T-cell (primary cell): ENCODE data around the gene CCDC17. TPM values are rescaled to one million over a fixed set of nuclear protein-coding genes. Genes with fewer than 3 reads are reported as not detected.

Source experiments
- ATAC-seq, 4 experiments: fragments of 200-7000 bp in 3 of 4; fragments of 150-1000 bp in 1 of 4; cut with Tn5 transposase; replicated peaks in 1 of 4; 1 replicate in 3 of 4; 2 replicates in 1 of 4; pipeline ENCODE4 v1.10.0; 2021; ENCODE audit warnings: moderate library complexity in 3 of 4, mild to moderate bottlenecking in 2 of 4, moderate number of reproducible peaks in 1 of 4
- CTCF ChIA-PET, 2 donors: fragments of 300-600 bp; sonication (Branson Sonifier 250); formaldehyde crosslinking; loops; one replicate each; lab custom pipeline; 2022; ENCODE audit warnings: antibody characterized with exemption in 2 of 2; lab: Charles Lee
- POLR2A ChIA-PET, 2 donors: fragments of 300-600 bp; sonication (Branson Sonifier 250); formaldehyde crosslinking; loops; one replicate each; lab custom pipeline; 2022; ENCODE audit warnings: antibody characterized with exemption in 2 of 2; lab: Charles Lee
- DNase-seq, 35 experiments: peaks; one replicate each; pipeline versions ENCODE4 v3.0.0 to v3.0.0-alpha.2; 2013 to 2023
- H3K27ac ChIP-seq: one replicate; pipeline ENCODE4 v1.5.1; 2013; ENCODE audit warnings: low read length
- H3K27me3 ChIP-seq, 2 experiments: replicated peaks in 1 of 2; 1 replicate in 1 of 2; 2 replicates in 1 of 2; pipeline versions ENCODE4 v1.6.1 to v1.7.0; 2013; ENCODE audit warnings: low read length in 1 of 2, mixed read lengths in 1 of 2; ENCODE audit not compliant: control insufficient read depth in 2 of 2, insufficient read depth in 2 of 2; ENCODE audit errors: extremely low read depth in 1 of 2
- H3K36me3 ChIP-seq, 2 donors: 1 replicate in 1 of 2; 2 replicates in 1 of 2; pipeline versions ENCODE4 v1.6.1 to v1.7.0; 2013; ENCODE audit warnings: low read length in 1 of 2; ENCODE audit not compliant: control insufficient read depth in 2 of 2, insufficient read depth in 1 of 2; ENCODE audit errors: extremely low read depth in 1 of 2
- H3K4me1 ChIP-seq, 2 experiments: 1 replicate in 1 of 2; 2 replicates in 1 of 2; pipeline versions ENCODE4 v1.6.1 to v1.7.0; 2013; ENCODE audit warnings: low read length in 2 of 2, mixed read lengths in 1 of 2; ENCODE audit not compliant: insufficient read depth in 2 of 2, control insufficient read depth in 1 of 2; ENCODE audit errors: extremely low read depth in 1 of 2
- H3K4me3 ChIP-seq, 2 donors: 1 replicate in 1 of 2; 2 replicates in 1 of 2; pipeline versions ENCODE4 v1.5.1 to v1.7.0; 2013; ENCODE audit warnings: mild to moderate bottlenecking in 2 of 2, low read length in 1 of 2, moderate library complexity in 1 of 2; ENCODE audit not compliant: control insufficient read depth in 1 of 2; ENCODE audit errors: extremely low read depth in 1 of 2
- H3K9me3 ChIP-seq: 2 replicates; pipeline ENCODE4 v1.7.0; 2013
- H3K27ac Mint-ChIP-seq, 2 donors: one replicate each; pipeline ENCODE4 v1.8.0; 2020 to 2021; ENCODE audit warnings: mild to moderate bottlenecking in 2 of 2, mixed read lengths in 2 of 2
- H3K27me3 Mint-ChIP-seq, 2 donors: one replicate each; pipeline ENCODE4 v1.8.0; 2021 to 2022; ENCODE audit warnings: mixed read lengths in 2 of 2
- H3K36me3 Mint-ChIP-seq: one replicate; pipeline ENCODE4 v1.8.0; 2021; ENCODE audit warnings: mixed read lengths
- H3K4me1 Mint-ChIP-seq, 3 donors: one replicate each; pipeline ENCODE4 v1.8.0; 2020 to 2022; ENCODE audit warnings: mixed read lengths in 3 of 3, mild to moderate bottlenecking in 1 of 3
- H3K4me3 Mint-ChIP-seq, 3 donors: one replicate each; pipeline ENCODE4 v1.8.0; 2020 to 2022; ENCODE audit warnings: mild to moderate bottlenecking in 3 of 3, mixed read lengths in 3 of 3, moderate library complexity in 3 of 3
- H3K9me3 Mint-ChIP-seq, 3 donors: one replicate each; pipeline ENCODE4 v1.8.0; 2020 to 2022; ENCODE audit warnings: mixed read lengths in 3 of 3
- WGBS: methylation state at CpG from one replicate; pipeline ENCODE4 v1.1.5; 2013; ENCODE audit warnings: missing lambda C conversion rate; ENCODE audit not compliant: insufficient coverage; 5-methylcytosine and 5-hydroxymethylcytosine counted together
- total RNA-seq, 35 experiments: library from RNA in 6 of 35; stranded (reverse) in 6 of 35; fragments of 120-200 nt in 1 of 35; gene quantifications; one replicate each; pipeline versions ENCODE4 v1.2.1 to v1.2.4 and lab custom pipeline; 2013 to 2026

Gene CCDC17
- total RNA-seq, 5 donors from 2014 or later (not counting 1 experiment from before 2014, with no cell fraction given) = 5.9 to 8.6 (median 7.5) TPM

GRCh38 chr1:45660336-45660735 lies 36.5 kb upstream of the CCDC17 start:
- Histone ChIP-seq H3K4me1 (peaks cover 0 to 3% of the 10 kb centered on the region in 2 experiments), H3K36me3 (peaks cover 4 to 58% of the 10 kb centered on the region in 2 donors), H3K4me3 (no peak overlapping the region), H3K27me3 (no peaks in the 10 kb centered on the region), H3K9me3 (no peaks in the 10 kb centered on the region), H3K27ac (no peak overlapping the region)
- H3K9me3 Mint-ChIP-seq = no peaks in the 10 kb centered on the region
- POLR2A ChIA-PET = interaction anchor here in 1 of 2 donors (0.7 kb wide), 1 partner anchor 752 kb away, joined by 13 read pairs; no protein-coding TSS in a partner anchor
- H3K27me3 Mint-ChIP-seq = no peaks in the 10 kb centered on the region
- no peak overlapping the region for H3K27ac Mint-ChIP-seq
- H3K4me3 Mint-ChIP-seq = no peak overlapping the region
- ATAC-seq (no peak), DNase-seq (no peak)
- WGBS = no CpG with 5 or more reads among the region's 2 CpGs
- H3K36me3 Mint-ChIP-seq = peaks cover 41% of the 10 kb centered on the region
- CTCF ChIA-PET = no interaction called here
- peaks cover 16 to 20% (median 18%) of the 10 kb centered on the region in 3 donors for H3K4me1 Mint-ChIP-seq

GRCh38 chr1:45659222-45659621 lies 35.4 kb upstream of the CCDC17 start:
- CTCF ChIA-PET = no interaction called here

GRCh38 chr1:45658171-45658570 lies 34.3 kb upstream of the CCDC17 start:
- no peaks in the 10 kb centered on the region for H3K9me3 Mint-ChIP-seq
- no peak overlapping the region for H3K4me3 Mint-ChIP-seq
- no CpG with 5 or more reads among the region's 2 CpGs for WGBS
- no peaks in the 10 kb centered on the region for H3K9me3 ChIP-seq
- H3K4me1 Mint-ChIP-seq = peaks cover 9 to 12% (median 11%) of the 10 kb centered on the region in 3 donors
- peaks cover 47% of the 10 kb centered on the region for H3K36me3 Mint-ChIP-seq
- DNase-seq = no peak
- peak overlapping the region in 1 of 2 donors; percentile 5 for H3K27ac Mint-ChIP-seq
- H3K27me3 ChIP-seq = no peaks in the 10 kb centered on the region
- H3K4me1 ChIP-seq = no peaks in the 10 kb centered on the region
- no peaks in the 10 kb centered on the region for H3K27me3 Mint-ChIP-seq
- no peak overlapping the region for H3K4me3 ChIP-seq
- H3K27ac ChIP-seq = no peak overlapping the region
- ATAC-seq = no peak
- H3K36me3 ChIP-seq = peaks cover 10 to 73% of the 10 kb centered on the region in 2 donors
- ChIA-PET POLR2A (no interaction called here), CTCF (interaction anchor here in 1 of 2 donors (1.2 kb wide), 1 partner anchor 13 kb away, joined by 5 read pairs; no protein-coding TSS in a partner anchor)

More at GRCh38 chr1:45659222-45659621, 35.4 kb upstream of the CCDC17 start:
- Mint-ChIP-seq H3K27me3 (no peaks in the 10 kb centered on the region), H3K4me1 (peaks cover 13 to 20% (median 17%) of the 10 kb centered on the region in 3 donors), H3K9me3 (no peaks in the 10 kb centered on the region), H3K36me3 (peaks cover 47% of the 10 kb centered on the region), H3K27ac (no peak overlapping the region), H3K4me3 (no peak overlapping the region)
- POLR2A ChIA-PET = interaction anchor here in 1 of 2 donors (0.6 kb wide), 1 partner anchor 912 kb away, joined by 3 read pairs; no protein-coding TSS in a partner anchor
- Histone ChIP-seq H3K27ac (no peak overlapping the region), H3K9me3 (no peaks in the 10 kb centered on the region), H3K27me3 (no peaks in the 10 kb centered on the region), H3K4me1 (peaks cover 0 to 3% of the 10 kb centered on the region in 2 experiments), H3K36me3 (peaks cover 7 to 68% of the 10 kb centered on the region in 2 donors), H3K4me3 (no peak overlapping the region)
- DNase-seq (no peak), ATAC-seq (no peak)
- no CpG with 5 or more reads among the region's 2 CpGs for WGBS

- DNase-seq = no peak
- no CpG with 5 or more reads among the region's 3 CpGs for WGBS
- H3K27me3 ChIP-seq = no peaks in the 10 kb centered on the region
- H3K36me3 ChIP-seq = peaks cover 12 to 82% of the 10 kb centered on the region in 2 donors
- no peaks in the 10 kb centered on the region for H3K9me3 ChIP-seq
- no peak overlapping the region for H3K27ac ChIP-seq
- no peak for ATAC-seq
- Mint-ChIP-seq H3K4me1 (peaks cover 0 to 2% (median under 1%) of the 10 kb centered on the region in 3 donors), H3K27me3 (no peaks in the 10 kb centered on the region), H3K4me3 (no peak overlapping the region), H3K9me3 (no peaks in the 10 kb centered on the region), H3K36me3 (peaks cover 59% of the 10 kb centered on the region), H3K27ac (no peak overlapping the region)
- H3K4me3 ChIP-seq = no peak overlapping the region
- ChIA-PET POLR2A (interaction anchor here in 1 of 2 donors (0.6 kb wide), 1 partner anchor 91 kb away, joined by 7 read pairs; no protein-coding TSS in a partner anchor), CTCF (no interaction called here)
- no peaks in the 10 kb centered on the region for H3K4me1 ChIP-seq
These were observed 32.8 kb upstream of the CCDC17 start for GRCh38 chr1:45656573-45657226.

- DNase-seq (no peak), ATAC-seq (no peak)
- 79% methylated on average over 4 of the region's 12 CpGs for WGBS
- peaks cover 68% of the 10 kb centered on the region for H3K36me3 Mint-ChIP-seq
- Histone ChIP-seq H3K4me3 (no peak overlapping the region), H3K27ac (no peak overlapping the region), H3K9me3 (no peaks in the 10 kb centered on the region), H3K36me3 (peaks cover 12 to 90% of the 10 kb centered on the region in 2 donors), H3K27me3 (no peaks in the 10 kb centered on the region), H3K4me1 (no peaks in the 10 kb centered on the region)
- H3K9me3 Mint-ChIP-seq = no peaks in the 10 kb centered on the region
- peaks cover 6 to 8% (median 8%) of the 10 kb centered on the region in 3 donors for H3K4me1 Mint-ChIP-seq
- ChIA-PET CTCF (no interaction called here), POLR2A (no interaction called here)
- H3K4me3 Mint-ChIP-seq = no peak overlapping the region
- H3K27me3 Mint-ChIP-seq = no peaks in the 10 kb centered on the region
- H3K27ac Mint-ChIP-seq = no peak overlapping the region
These were observed 30.9 kb upstream of the CCDC17 start for GRCh38 chr1:45654540-45655280.

- ChIA-PET POLR2A (no interaction called here), CTCF (no interaction called here)
- DNase-seq = peak in 1 of 35 experiments; percentile 7
- Mint-ChIP-seq H3K36me3 (peaks cover 37% of the 10 kb centered on the region), H3K27ac (peak overlapping the region in 1 of 2 donors; percentile 39), H3K27me3 (no peaks in the 10 kb centered on the region), H3K4me1 (peaks cover 10 to 20% (median 18%) of the 10 kb centered on the region in 3 donors), H3K9me3 (no peaks in the 10 kb centered on the region), H3K4me3 (no peak overlapping the region)
- Histone ChIP-seq H3K27me3 (no peaks in the 10 kb centered on the region), H3K27ac (no peak overlapping the region), H3K4me1 (no peaks in the 10 kb centered on the region), H3K9me3 (no peaks in the 10 kb centered on the region), H3K4me3 (no peak overlapping the region), H3K36me3 (peaks cover 5 to 52% of the 10 kb centered on the region in 2 donors)
- ATAC-seq = no peak
- 84% methylated on average over 6 of the region's 9 CpGs for WGBS
These were observed 23.6 kb upstream of the CCDC17 start for GRCh38 chr1:45647248-45648021.
